Activated CD4-positive, alpha-beta T cell treated with anti-CD3 and anti-CD28 coated beads for 1 hour (primary cell): ENCODE measurements around the gene FOXD2.

ENCODE experiments used
- DNase-seq: peaks from one replicate; pipeline ENCODE4 v3.0.0-alpha.2; 2020

Gene FOXD2

GRCh38 chr1:47469390-47469759 is 31.5 kb downstream of the FOXD2 start:
- DNase-seq = no peak

- DNase-seq = no peak
Measured at GRCh38 chr1:47469910-47470309, 32.1 kb downstream of the FOXD2 start.

GRCh38 chr1:47471163-47471562 is 33.3 kb downstream of the FOXD2 start:
- DNase-seq = no peak

GRCh38 chr1:47474278-47475193 is 36.7 kb downstream of the FOXD2 start:
- DNase-seq = no peak

GRCh38 chr1:47477595-47478080 is 39.8 kb downstream of the FOXD2 start:
- no peak for DNase-seq

- DNase-seq = no peak
Measured at GRCh38 chr1:47478090-47478489, 40.2 kb downstream of the FOXD2 start.

GRCh38 chr1:47479664-47480063 is 41.8 kb downstream of the FOXD2 start:
- DNase-seq = no peak

GRCh38 chr1:47481936-47482335 is 44.1 kb downstream of the FOXD2 start:
- DNase-seq = no peak

- no peak for DNase-seq
Measured at GRCh38 chr1:47482786-47483185, 44.9 kb downstream of the FOXD2 start.

- no peak for DNase-seq
Measured at GRCh38 chr1:47483651-47484050, 45.8 kb downstream of the FOXD2 start.

- DNase-seq = no peak
Measured at GRCh38 chr1:47485817-47486216, 48.0 kb downstream of the FOXD2 start.

- no peak for DNase-seq
Measured at GRCh38 chr1:47487332-47487731, 49.5 kb downstream of the FOXD2 start.

GRCh38 chr1:47487850-47488450 is 50.1 kb downstream of the FOXD2 start:
- DNase-seq = no peak
